ENCODE data around the gene DUSP5. TPM values are rescaled to one million over a fixed set of nuclear protein-coding genes. Genes with fewer than 3 reads are reported as not detected.

Gene DUSP5, protein sequence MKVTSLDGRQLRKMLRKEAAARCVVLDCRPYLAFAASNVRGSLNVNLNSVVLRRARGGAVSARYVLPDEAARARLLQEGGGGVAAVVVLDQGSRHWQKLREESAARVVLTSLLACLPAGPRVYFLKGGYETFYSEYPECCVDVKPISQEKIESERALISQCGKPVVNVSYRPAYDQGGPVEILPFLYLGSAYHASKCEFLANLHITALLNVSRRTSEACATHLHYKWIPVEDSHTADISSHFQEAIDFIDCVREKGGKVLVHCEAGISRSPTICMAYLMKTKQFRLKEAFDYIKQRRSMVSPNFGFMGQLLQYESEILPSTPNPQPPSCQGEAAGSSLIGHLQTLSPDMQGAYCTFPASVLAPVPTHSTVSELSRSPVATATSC
- total RNA-seq (10 to 100 TPM in 2 of 4 donors, 1 to 10 TPM in 2; 3.6 to 42.1 (median 7.6) TPM), polyA plus RNA-seq (10 to 100 TPM; 12.0 to 35.8 (median 20.9) TPM)

DNA sequence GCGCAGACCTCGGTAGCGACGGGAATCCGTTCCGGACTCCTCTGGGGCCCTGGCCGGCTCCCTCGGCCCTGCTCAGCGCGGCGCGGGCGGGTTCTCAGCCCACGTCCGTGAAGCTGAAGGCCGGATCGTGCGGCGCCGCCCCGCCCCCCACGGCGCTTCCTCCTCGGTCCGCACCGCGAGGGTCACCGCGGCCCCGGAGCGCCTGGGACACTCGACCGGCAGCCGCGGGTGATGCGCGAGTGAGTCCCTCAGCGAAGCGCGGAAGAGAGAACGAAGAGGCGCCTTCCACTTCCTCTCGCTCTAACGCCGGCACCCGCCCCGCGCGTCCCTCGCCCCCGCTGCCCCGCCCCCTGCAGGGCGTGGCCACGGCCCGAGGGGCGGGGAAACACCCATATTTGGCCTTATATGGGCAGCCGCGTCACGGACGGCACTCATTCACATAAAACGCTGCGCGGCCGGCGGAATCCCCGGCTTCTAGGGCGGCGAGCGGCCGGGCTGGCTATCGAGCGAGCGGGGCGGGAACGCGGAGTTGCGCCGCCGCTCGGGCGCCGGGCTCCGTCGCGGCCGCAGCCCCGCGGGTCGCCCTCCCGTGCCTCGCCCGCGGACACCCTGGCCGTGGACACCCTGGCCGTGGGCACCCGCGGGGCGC, at the start of gene DUSP5:
Gene DUSP5 (plus strand): TSS at position 470 of the 649 bp plus-strand sequence. CDS start 215 bp downstream, outside the sequence.
- DNase-seq, result peak; percentile 97
- 0 to 1% methylated on average over 98 of the region's 98 CpGs for WGBS, 2 donors
- no peaks in the 10 kb centered on the region for H3K9me3 ChIP-seq
- H3K27ac ChIP-seq, result peak within 1 kb of the TSS; percentile 96 to 98 (median 97)
- intact Hi-C loops (cut with DNase I), result loop anchor here (1.0 to 10.0 kb wide), 5 partner anchors 71 to 417 kb away; partner anchors contain the start of genes BBIP1, SHOC2 and SMNDC1
- TF ChIP-seq POLR2A (IDR thresholded peaks at IDR 0.05) (peak; percentile 80 to 93), EP300 (IDR thresholded peaks at IDR 0.05) (peak in 1 of 4 donors; percentile 37), POLR2AphosphoS5 (IDR thresholded peaks at IDR 0.05) (peak; percentile 92 to 99 (median 98))
- TF ChIP-seq, protein P1, sequence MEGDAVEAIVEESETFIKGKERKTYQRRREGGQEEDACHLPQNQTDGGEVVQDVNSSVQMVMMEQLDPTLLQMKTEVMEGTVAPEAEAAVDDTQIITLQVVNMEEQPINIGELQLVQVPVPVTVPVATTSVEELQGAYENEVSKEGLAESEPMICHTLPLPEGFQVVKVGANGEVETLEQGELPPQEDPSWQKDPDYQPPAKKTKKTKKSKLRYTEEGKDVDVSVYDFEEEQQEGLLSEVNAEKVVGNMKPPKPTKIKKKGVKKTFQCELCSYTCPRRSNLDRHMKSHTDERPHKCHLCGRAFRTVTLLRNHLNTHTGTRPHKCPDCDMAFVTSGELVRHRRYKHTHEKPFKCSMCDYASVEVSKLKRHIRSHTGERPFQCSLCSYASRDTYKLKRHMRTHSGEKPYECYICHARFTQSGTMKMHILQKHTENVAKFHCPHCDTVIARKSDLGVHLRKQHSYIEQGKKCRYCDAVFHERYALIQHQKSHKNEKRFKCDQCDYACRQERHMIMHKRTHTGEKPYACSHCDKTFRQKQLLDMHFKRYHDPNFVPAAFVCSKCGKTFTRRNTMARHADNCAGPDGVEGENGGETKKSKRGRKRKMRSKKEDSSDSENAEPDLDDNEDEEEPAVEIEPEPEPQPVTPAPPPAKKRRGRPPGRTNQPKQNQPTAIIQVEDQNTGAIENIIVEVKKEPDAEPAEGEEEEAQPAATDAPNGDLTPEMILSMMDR (IDR thresholded peaks at IDR 0.05), result no peak
- peak within 1 kb of the TSS; percentile 64 to 83 (median 77) for H3K4me3 ChIP-seq
- no peaks in the 10 kb centered on the region for H3K36me3 ChIP-seq
- peaks cover 0 to 79% (median 61%) of the 10 kb centered on the region in 4 donors for H3K4me1 ChIP-seq
- H3K27me3 ChIP-seq, result no peaks in the 10 kb centered on the region

DNA sequence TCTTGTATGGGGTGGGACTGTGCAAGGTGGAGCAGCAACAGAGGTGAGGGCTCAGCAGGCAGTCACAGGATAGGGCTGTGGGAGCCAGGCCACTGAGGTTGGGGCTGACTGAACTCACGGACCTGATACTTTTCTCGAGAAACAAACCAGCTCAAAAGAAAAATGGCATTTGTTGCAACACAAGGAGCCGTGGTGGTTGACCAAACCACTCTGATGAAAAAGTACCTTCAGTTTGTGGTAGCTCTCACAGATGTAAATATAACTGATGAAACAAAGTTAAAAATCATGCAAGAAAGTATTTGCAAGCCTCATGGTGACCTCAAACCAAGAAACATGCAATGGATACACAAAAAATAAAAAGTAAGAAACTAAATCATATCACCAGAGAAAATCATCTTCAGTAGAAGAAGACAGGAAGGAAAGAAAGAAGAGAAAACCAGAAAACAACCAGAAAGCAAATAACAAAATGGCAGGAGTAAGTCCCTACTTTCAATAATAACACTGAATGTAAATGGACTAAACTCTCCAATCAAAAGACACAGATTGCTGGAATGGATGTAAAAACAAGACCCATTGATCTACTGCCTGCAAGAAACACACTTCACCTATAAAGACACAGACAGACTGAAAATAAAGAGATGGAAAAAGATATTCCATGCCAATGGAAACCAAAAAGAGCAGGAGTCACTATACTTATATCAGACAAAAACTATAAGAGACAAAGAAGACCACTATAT, 48.9 kb upstream of the DUSP5 start:
- H3K4me3 ChIP-seq, result no peak overlapping the region
- no peak overlapping the region for H3K27ac ChIP-seq
- peaks cover 0 to 7% (median 0%) of the 10 kb centered on the region in 4 donors for H3K4me1 ChIP-seq
- H3K9me3 ChIP-seq, result no peaks in the 10 kb centered on the region
- H3K27me3 ChIP-seq, result no peaks in the 10 kb centered on the region
- no peaks in the 10 kb centered on the region for H3K36me3 ChIP-seq
- no peak for TF ChIP-seq POLR2A (IDR thresholded peaks at IDR 0.05)
- TF ChIP-seq, protein P1 (IDR thresholded peaks at IDR 0.05), result no peak
- no peak for TF ChIP-seq POLR2AphosphoS5 (IDR thresholded peaks at IDR 0.05)
- TF ChIP-seq EP300 (IDR thresholded peaks at IDR 0.05), result no peak
- intact Hi-C loops (cut with DNase I), result no loop called here
- 82 to 91% methylated on average over 3 of the region's 3 CpGs for WGBS, 2 donors
- DNase-seq, result peak; percentile 33

DNA sequence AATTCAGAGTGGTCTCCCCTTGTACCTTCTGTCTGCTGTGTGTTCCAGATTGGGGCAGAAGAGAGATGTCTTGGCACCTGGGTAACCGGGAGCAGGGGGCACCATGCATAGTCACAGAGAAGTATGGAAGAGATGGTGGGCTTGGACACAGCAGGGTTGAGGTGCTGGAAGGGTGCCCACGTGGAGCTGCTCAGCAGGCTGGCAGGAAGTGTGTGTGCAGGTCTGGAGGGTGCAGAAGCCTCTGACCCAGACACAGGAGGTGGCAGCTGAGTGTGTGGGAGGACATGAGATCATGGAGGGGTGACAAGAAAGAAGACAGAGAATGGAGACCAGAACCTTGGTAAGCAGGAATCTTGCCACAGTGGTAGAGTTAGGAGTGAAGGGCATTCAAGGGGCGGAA, 42.3 kb upstream of the DUSP5 start:
- H3K4me3 ChIP-seq, result no peak overlapping the region
- no peak overlapping the region for H3K27ac ChIP-seq
- intact Hi-C loops (cut with DNase I), result no loop called here
- TF ChIP-seq POLR2A (IDR thresholded peaks at IDR 0.05), result no peak
- TF ChIP-seq, protein P1 (IDR thresholded peaks at IDR 0.05), result no peak
- TF ChIP-seq EP300 (IDR thresholded peaks at IDR 0.05), result no peak
- no peak for TF ChIP-seq POLR2AphosphoS5 (IDR thresholded peaks at IDR 0.05)
- WGBS, 2 donors, result 42 to 54% methylated on average over 3 of the region's 3 CpGs
- no peaks in the 10 kb centered on the region for H3K9me3 ChIP-seq
- H3K36me3 ChIP-seq, result no peaks in the 10 kb centered on the region
- H3K27me3 ChIP-seq, result no peaks in the 10 kb centered on the region
- peak; percentile 30 for DNase-seq
- no peaks in the 10 kb centered on the region for H3K4me1 ChIP-seq

DNA sequence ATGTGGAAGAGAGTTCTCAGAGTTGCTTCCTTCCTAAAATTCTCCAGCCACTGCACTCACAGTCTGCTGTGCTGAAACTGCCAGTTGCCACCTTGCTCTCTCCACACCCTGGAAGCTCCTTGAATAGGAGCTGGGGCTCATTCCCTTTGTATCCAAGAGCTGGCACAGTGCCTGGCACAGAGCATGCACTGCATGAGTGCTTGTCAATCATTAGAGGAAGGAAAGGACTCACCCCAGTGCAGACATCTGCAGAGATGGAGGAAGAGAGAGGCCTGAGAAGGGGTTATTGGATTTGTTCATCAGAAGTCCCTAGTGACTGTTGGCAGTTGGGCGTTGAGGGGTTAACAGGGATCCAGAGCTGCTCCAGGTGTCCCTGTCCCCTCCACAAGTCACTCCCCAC, 41.7 kb upstream of the DUSP5 start:
- 50 to 63% methylated on average over 1 of the region's 1 CpG for WGBS, 2 donors
- no peak for TF ChIP-seq EP300 (IDR thresholded peaks at IDR 0.05)
- no peak for TF ChIP-seq POLR2AphosphoS5 (IDR thresholded peaks at IDR 0.05)

More for the DNA sequence above, 41.7 kb upstream of the DUSP5 start:
- no peaks in the 10 kb centered on the region for H3K36me3 ChIP-seq
- intact Hi-C loops (cut with DNase I), result no loop called here
- H3K4me1 ChIP-seq, result no peaks in the 10 kb centered on the region
- no peaks in the 10 kb centered on the region for H3K9me3 ChIP-seq
- H3K27ac ChIP-seq, result no peak overlapping the region
- H3K27me3 ChIP-seq, result no peaks in the 10 kb centered on the region
- no peak overlapping the region for H3K4me3 ChIP-seq
- peak; percentile 36 for DNase-seq

Data from sigmoid colon (tissue), 7 donors.